ENCODE data around the gene STK38.

DNA sequence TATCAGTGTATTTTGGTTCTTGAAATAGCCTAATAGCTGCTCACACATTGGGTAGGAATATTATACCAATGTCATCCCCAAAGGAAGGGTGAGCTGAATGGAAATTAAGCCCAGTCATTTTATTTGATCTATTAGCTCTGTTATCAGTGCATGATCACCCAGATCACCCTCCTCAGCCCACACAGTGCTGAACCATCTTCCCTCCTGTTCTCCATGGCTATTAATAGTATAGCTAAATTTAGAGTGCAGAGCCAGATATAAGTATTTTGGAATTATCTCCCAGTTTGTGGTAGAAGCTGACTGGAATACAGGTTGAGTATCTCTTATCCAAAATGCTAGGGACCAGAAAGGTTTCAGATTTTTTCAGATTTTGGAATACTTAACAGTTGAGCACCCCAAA is 59.1 kb downstream of the STK38 start:
- no peak for TF ChIP-seq NRF1 (IDR thresholded peaks at IDR 0.05; ENCODE audit: low read depth, low read length)
- TF ChIP-seq TAF1 (IDR thresholded peaks at IDR 0.05; ENCODE audit: low read depth, low read length): no peak
- no peak for TF ChIP-seq POLR2A (IDR thresholded peaks at IDR 0.05; ENCODE audit: control extremely low read depth in 1 of 2, low read depth in 2 of 2, low read length in 2 of 2)
- TF ChIP-seq CHD2 (IDR thresholded peaks at IDR 0.05; ENCODE audit: low read length): no peak
- no peak for TF ChIP-seq RAD21 (IDR thresholded peaks at IDR 0.05 in 1 of 2, conservative IDR thresholded peaks at IDR 0.05 in 1 of 2; ENCODE audit: low read depth in 2 of 2, low read length in 2 of 2)
- no peak for TF ChIP-seq CTCF (IDR thresholded peaks at IDR 0.05; ENCODE audit: control extremely low read depth in 1 of 3, insufficient read depth in 1 of 3, low read depth in 1 of 3, low read length in 3 of 3)
- TF ChIP-seq EZH2 (IDR thresholded peaks at IDR 0.05; ENCODE audit: low read depth, low read length, severe bottlenecking): no peak

Measured in H1 (cell line).